ENCODE results near the gene OPRL1.

OPRL1 gene

GRCh38 chr20:64102647-64103354, 22.9 kb downstream of the OPRL1 start:
- in situ Hi-C loops (cut with HindIII; ENCODE audit: low pct_unique_long_range_greater_than_20kb, low sequenced_read_pairs): no loop called here
- no peak for TF ChIP-seq JUND (IDR thresholded peaks at IDR 0.05; ENCODE audit: low read depth)
- DNase-seq (ENCODE audit: low read depth in 1 of 2, low spot score in 1 of 2): no peak

DNA sequence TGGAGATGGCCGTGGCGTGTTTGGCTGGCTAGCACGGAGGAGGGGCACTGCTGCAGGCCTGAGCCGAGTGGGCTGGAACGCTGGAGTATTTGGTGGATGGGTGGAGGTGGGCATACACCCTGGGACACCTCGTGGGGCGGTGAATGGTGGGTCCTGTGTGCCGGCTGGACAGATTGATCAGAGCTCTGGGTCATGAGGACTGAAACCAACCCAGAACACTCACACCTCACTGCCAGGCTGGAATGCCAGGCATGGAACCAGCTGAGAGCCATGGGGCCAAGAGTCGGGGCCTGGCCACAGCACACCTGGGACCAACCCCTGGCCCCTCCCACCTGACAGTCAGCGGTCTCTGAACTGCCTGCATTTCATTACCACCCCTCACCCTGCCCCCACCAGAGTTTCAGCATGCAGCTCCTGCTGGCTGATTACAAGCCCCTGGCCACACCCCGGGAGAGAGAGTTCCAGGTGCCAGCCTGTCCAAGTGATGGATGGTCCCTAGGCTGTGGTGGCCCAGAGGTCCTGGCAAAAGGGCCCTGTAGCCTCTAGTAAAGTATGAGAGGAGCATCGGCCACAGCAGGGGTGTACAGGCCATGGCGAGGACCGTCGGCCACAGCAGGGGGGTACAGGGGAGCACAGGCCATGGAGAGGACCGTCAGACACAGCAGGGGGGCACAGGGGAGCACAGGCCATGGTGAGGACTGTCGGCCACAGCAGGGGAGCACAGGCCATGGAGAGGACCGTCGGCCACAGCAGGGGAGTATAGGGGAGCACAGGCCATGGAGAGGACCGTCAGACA, 24.2 kb downstream of the OPRL1 start:
- in situ Hi-C loops (cut with HindIII; ENCODE audit: low pct_unique_long_range_greater_than_20kb, low sequenced_read_pairs): no loop called here
- TF ChIP-seq JUND (IDR thresholded peaks at IDR 0.05; ENCODE audit: low read depth): no peak
- DNase-seq (ENCODE audit: low read depth in 1 of 2, low spot score in 1 of 2): no peak

- no peak for DNase-seq (ENCODE audit: low read depth in 1 of 2, low spot score in 1 of 2)
- in situ Hi-C loops (cut with HindIII; ENCODE audit: low pct_unique_long_range_greater_than_20kb, low sequenced_read_pairs): no loop called here
- TF ChIP-seq JUND (IDR thresholded peaks at IDR 0.05; ENCODE audit: low read depth): no peak
Measured at GRCh38 chr20:64104667-64105451, 25.0 kb downstream of the OPRL1 start.

- no peak for DNase-seq (ENCODE audit: low read depth in 1 of 2, low spot score in 1 of 2)
- in situ Hi-C loops (cut with HindIII; ENCODE audit: low pct_unique_long_range_greater_than_20kb, low sequenced_read_pairs): no loop called here
- no peak for TF ChIP-seq JUND (IDR thresholded peaks at IDR 0.05; ENCODE audit: low read depth)
Measured at GRCh38 chr20:64105846-64106434, 26.1 kb downstream of the OPRL1 start.

DNA sequence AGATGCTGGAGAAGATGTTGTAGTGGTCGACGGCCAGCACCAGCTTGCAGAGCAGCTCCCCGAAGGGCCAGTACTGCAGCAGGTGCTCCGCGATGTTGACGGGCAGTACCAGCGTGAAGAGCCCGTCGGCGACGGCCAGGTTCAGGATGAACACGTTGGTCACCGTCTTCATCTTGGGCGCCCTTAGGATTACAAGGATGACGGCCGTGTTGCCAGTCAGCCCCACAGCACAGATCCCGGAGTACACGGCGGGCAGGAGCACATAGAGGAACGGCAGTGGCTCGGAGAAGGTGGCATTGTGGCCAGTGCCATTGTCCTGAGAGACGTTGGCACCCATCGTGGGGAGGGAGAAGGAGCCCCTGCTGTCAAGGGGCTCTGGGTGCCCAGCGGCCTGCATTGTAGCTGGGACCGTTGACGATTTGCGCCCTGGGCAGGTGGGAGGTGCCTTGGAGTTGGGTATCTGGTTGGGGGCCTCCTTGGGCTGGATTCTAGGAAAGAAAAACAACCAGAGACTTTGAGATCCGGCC, 26.6 kb downstream of the OPRL1 start:
- DNase-seq (ENCODE audit: low read depth in 1 of 2, low spot score in 1 of 2): no peak
- no peak for TF ChIP-seq JUND (IDR thresholded peaks at IDR 0.05; ENCODE audit: low read depth)

GRCh38 chr20:64106981-64107735, 27.3 kb downstream of the OPRL1 start, which contains the start of gene NPBWR2:
Gene NPBWR2 (minus strand): TSS chr20:64107565. CDS start chr20:64106831, 734 bp downstream.
- DNase-seq (ENCODE audit: low read depth in 1 of 2, low spot score in 1 of 2): no peak
- no peak for TF ChIP-seq JUND (IDR thresholded peaks at IDR 0.05; ENCODE audit: low read depth)
- in situ Hi-C loops (cut with HindIII; ENCODE audit: low pct_unique_long_range_greater_than_20kb, low sequenced_read_pairs): no loop called here

More for the DNA sequence above, 26.6 kb downstream of the OPRL1 start:
- in situ Hi-C loops (cut with HindIII; ENCODE audit: low pct_unique_long_range_greater_than_20kb, low sequenced_read_pairs): no loop called here

- no peak for DNase-seq (ENCODE audit: low read depth in 1 of 2, low spot score in 1 of 2)
- no peak for TF ChIP-seq JUND (IDR thresholded peaks at IDR 0.05; ENCODE audit: low read depth)
- in situ Hi-C loops (cut with HindIII; ENCODE audit: low pct_unique_long_range_greater_than_20kb, low sequenced_read_pairs): no loop called here
Measured at GRCh38 chr20:64107736-64108457, 28.0 kb downstream of the OPRL1 start.

DNA sequence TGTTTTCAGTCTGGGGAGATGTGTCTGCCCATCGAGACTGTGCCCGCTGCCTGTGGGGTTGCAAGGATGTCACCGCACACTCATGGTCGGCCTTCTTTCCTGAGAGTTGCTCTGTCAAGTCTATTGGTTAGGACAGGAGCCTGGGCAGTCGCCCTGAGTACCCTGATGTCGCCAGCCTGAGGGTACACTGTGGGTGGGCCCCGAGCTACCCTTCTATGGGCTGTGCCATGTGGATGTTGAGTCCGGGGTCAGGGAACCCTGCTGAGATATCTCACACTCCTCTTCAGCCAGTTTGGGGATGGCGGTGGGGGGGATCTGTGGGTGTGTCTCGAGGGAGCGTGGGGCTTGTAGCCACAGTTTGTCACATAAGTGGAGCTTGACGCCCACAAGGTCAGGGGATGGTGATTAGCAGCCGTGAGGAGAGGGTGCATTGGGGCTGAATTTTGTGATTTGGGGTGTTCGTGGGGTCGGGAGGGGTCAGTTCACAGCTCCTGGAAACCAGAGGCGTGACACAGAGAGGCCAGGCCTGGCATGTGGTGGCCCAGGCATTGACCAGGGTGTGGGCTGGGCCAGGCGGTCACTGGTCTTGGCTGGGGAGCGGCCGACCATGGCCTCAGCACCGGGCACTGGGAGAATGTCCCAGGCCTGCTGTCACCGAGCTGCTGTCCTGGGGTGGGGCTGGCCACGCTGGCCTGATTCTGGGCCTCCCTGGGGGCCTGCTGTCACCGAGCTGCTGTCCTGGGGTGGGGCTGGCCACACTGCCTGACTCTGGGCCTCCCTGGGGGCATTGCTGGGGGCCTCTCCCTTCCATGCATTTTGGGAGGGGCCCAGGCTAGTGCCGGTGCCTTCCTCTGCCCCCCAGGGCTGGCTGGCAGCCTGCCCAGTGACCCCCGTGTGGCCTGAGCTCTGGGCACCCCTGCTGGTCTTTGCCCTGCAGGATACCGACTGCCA, 29.1 kb downstream of the OPRL1 start:
- in situ Hi-C loops (cut with HindIII; ENCODE audit: low pct_unique_long_range_greater_than_20kb, low sequenced_read_pairs): no loop called here
- TF ChIP-seq JUND (IDR thresholded peaks at IDR 0.05; ENCODE audit: low read depth): no peak
- no peak for DNase-seq (ENCODE audit: low read depth in 1 of 2, low spot score in 1 of 2)

DNA sequence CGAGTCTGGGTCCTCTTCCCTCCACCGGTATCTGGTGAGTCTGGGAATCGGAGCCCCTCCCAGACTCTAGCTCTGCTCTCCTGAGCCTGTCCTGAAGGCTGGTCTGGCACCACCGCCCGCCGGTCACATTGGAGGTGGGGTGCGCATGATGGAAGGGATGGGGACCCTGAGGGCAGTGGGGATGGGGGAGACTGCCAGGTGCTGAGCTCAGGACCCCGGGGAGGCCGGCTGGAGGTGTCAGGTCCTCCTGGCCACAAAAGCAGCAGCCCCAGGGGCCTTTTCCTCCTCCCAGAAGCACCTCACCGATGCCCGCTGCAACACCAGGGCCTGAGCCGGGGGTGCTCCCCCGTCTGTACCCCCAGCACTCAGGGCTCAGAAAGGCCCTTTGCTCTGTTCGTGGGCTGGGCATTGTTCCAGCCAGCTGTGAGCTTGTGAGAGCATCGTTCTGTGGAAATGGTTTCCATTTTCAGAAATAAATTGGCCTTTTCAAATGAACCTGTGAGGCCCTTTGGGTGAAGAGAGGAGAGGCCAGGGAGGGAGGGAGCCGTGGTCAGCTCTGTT, 30.0 kb downstream of the OPRL1 start:
- in situ Hi-C loops (cut with HindIII; ENCODE audit: low pct_unique_long_range_greater_than_20kb, low sequenced_read_pairs): no loop called here
- no peak for TF ChIP-seq JUND (IDR thresholded peaks at IDR 0.05; ENCODE audit: low read depth)
- DNase-seq (ENCODE audit: low read depth in 1 of 2, low spot score in 1 of 2): no peak

Data from T47D (cell line).